ENCODE measurements around the gene GMDS.

The GMDS gene

DNA sequence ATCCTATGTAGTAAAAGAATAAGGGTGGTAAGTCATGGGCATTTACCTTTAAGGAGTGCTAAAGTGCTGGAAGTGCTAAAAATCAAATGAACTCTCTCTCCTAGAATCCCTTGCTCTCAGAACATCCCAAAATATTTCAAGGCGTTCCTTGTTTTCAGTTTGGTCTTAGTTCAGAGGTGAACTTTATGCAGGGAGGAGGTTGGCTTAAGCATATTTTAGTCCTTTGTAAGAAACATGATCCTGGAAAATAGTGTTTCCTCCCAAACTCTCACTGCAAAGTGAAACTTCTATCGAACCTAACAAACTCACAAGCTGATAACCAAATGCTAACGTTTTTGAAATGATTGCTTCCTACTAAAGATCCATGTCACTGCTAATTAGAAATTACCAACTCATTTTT is 404.3 kb downstream of the GMDS start:
- H3K27ac ChIP-seq (ENCODE audit: low read length, poor library complexity, severe bottlenecking): no peak overlapping the region
- H3K18ac ChIP-seq (ENCODE audit: low read depth in 1 of 2, low read length in 2 of 2): no peak overlapping the region
- DNase-seq: no peak
- H3K4me1 ChIP-seq (ENCODE audit: control insufficient read depth, insufficient read depth, low read depth, low read length): peaks cover 5% of the 10 kb centered on the region
- H2BK12ac ChIP-seq (ENCODE audit: low read length in 2 of 2): no peak overlapping the region
- H2BK5ac ChIP-seq (ENCODE audit: low read depth, low read length, poor library complexity, severe bottlenecking): no peak overlapping the region
- H2AK5ac ChIP-seq (ENCODE audit: low read length, severe bottlenecking): no peak overlapping the region
- no peak overlapping the region for H3K23ac ChIP-seq (ENCODE audit: low read length in 2 of 2)
- H2BK15ac ChIP-seq (ENCODE audit: low read depth, poor library complexity, severe bottlenecking): no peak overlapping the region
- H3K4ac ChIP-seq (ENCODE audit: low read depth in 1 of 2, low read length in 2 of 2): no peak overlapping the region
- no peak overlapping the region for H4K8ac ChIP-seq (ENCODE audit: low read length)
- no peak overlapping the region for H3K4me2 ChIP-seq (ENCODE audit: low read length, poor library complexity, severe bottlenecking)
- 84% methylated on average over 2 of the region's 3 CpGs for WGBS
- H2AFZ ChIP-seq (ENCODE audit: low read depth, low read length): no peak overlapping the region
- peaks cover 4% of the 10 kb centered on the region for H3K79me1 ChIP-seq (replicated peaks; ENCODE audit: low read length, poor library complexity, severe bottlenecking)
- H3K14ac ChIP-seq (ENCODE audit: low read length in 2 of 2): no peak overlapping the region
- H3K9me3 ChIP-seq (ENCODE audit: control insufficient read depth, low read length): peaks cover 10% of the 10 kb centered on the region
- H2BK120ac ChIP-seq (ENCODE audit: low read depth, low read length): no peak overlapping the region
- H3K4me3 ChIP-seq (ENCODE audit: insufficient read depth in 1 of 2, low read depth in 1 of 2, low read length in 2 of 2): peak overlapping the region in 1 of 2 experiments; percentile 65
- H3K9ac ChIP-seq (ENCODE audit: low read length): peak overlapping the region; percentile 66
- peaks cover 0 to 3% of the 10 kb centered on the region in 2 experiments for H3K36me3 ChIP-seq (ENCODE audit: control insufficient read depth in 1 of 2, insufficient read depth in 2 of 2, low read depth in 1 of 2, low read length in 2 of 2)
- no peak overlapping the region for H4K91ac ChIP-seq (ENCODE audit: low read length)
- no peaks in the 10 kb centered on the region for H3K27me3 ChIP-seq (ENCODE audit: control insufficient read depth in 1 of 2, insufficient read depth in 1 of 2, low read length in 2 of 2)

DNA sequence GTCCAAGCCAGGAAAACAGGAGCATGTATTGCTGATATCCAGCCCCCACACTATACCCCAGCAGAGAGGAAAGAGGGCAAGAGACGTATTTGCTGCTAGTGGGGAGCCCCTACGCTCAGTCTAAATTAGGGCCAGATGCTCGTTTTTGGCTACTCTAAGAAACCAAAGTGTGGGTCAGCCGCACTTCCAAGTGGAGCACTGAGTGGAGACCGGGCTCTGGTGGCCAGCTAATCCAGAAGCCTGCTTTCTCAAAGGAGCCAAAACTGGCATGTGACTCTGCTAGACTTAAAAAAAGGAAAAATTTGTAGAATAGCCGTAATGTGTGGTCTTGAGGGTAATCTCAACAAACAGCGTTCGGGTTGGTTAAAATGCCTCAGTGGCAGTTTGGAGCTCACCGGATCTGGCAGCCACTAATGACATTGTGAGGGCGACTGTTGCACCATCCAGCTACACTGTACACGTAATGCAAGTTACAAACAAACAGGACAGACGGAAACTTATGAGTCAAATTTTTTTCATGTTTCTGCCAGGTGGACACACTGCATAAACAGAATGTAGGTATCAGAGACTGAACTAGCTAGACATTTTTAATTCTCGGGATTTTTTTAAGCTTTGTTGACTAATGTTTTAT is 404.8 kb downstream of the GMDS start:
- no peak overlapping the region for H4K8ac ChIP-seq (ENCODE audit: low read length)
- peak overlapping the region in 1 of 2 experiments; percentile 65 for H3K4me3 ChIP-seq (ENCODE audit: insufficient read depth in 1 of 2, low read depth in 1 of 2, low read length in 2 of 2)
- H3K14ac ChIP-seq (ENCODE audit: low read length in 2 of 2): no peak overlapping the region
- no peak overlapping the region for H2AK5ac ChIP-seq (ENCODE audit: low read length, severe bottlenecking)
- peaks cover 3% of the 10 kb centered on the region for H3K79me1 ChIP-seq (replicated peaks; ENCODE audit: low read length, poor library complexity, severe bottlenecking)
- WGBS: 91% methylated on average over 13 of the region's 13 CpGs
- no peak overlapping the region for H2BK12ac ChIP-seq (ENCODE audit: low read length in 2 of 2)
- H3K27me3 ChIP-seq (ENCODE audit: control insufficient read depth in 1 of 2, insufficient read depth in 1 of 2, low read length in 2 of 2): no peaks in the 10 kb centered on the region
- peaks cover 0 to 3% of the 10 kb centered on the region in 2 experiments for H3K36me3 ChIP-seq (ENCODE audit: control insufficient read depth in 1 of 2, insufficient read depth in 2 of 2, low read depth in 1 of 2, low read length in 2 of 2)
- H3K9ac ChIP-seq (ENCODE audit: low read length): peak overlapping the region; percentile 66
- H3K18ac ChIP-seq (ENCODE audit: low read depth in 1 of 2, low read length in 2 of 2): no peak overlapping the region
- no peak for DNase-seq
- H2AFZ ChIP-seq (ENCODE audit: low read depth, low read length): no peak overlapping the region
- H3K27ac ChIP-seq (ENCODE audit: low read length, poor library complexity, severe bottlenecking): no peak overlapping the region
- no peak overlapping the region for H2BK120ac ChIP-seq (ENCODE audit: low read depth, low read length)
- no peak overlapping the region for H2BK5ac ChIP-seq (ENCODE audit: low read depth, low read length, poor library complexity, severe bottlenecking)
- no peak overlapping the region for H3K23ac ChIP-seq (ENCODE audit: low read length in 2 of 2)
- no peak overlapping the region for H2BK15ac ChIP-seq (ENCODE audit: low read depth, poor library complexity, severe bottlenecking)
- H3K4me1 ChIP-seq (ENCODE audit: control insufficient read depth, insufficient read depth, low read depth, low read length): peaks cover 5% of the 10 kb centered on the region
- H4K91ac ChIP-seq (ENCODE audit: low read length): no peak overlapping the region
- no peak overlapping the region for H3K4ac ChIP-seq (ENCODE audit: low read depth in 1 of 2, low read length in 2 of 2)
- H3K4me2 ChIP-seq (ENCODE audit: low read length, poor library complexity, severe bottlenecking): no peak overlapping the region
- H3K9me3 ChIP-seq (ENCODE audit: control insufficient read depth, low read length): peaks cover 7% of the 10 kb centered on the region

DNA sequence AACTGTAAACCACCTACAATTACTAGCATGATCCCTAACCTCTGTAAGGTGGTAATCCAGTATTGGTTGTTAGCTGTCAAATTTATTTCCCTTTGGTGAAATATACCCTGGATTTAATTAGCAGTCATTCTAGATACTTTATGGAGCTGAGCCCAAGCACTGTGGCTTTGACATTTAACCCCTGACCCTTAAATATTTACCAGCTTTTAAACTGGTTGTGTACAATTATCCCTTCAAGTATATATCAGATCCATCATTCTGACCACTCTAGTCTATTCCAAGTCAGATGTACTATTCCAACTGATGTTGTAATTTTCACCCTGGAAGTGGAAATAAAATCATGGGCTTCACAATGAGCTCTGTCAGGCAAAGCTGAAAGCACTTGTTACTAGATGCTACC is 406.0 kb downstream of the GMDS start:
- Histone ChIP-seq H3K79me1 (replicated peaks; ENCODE audit: low read length, poor library complexity, severe bottlenecking) (peaks cover 3% of the 10 kb centered on the region), H3K14ac (ENCODE audit: low read length in 2 of 2) (no peak overlapping the region), H3K4me1 (ENCODE audit: control insufficient read depth, insufficient read depth, low read depth, low read length) (peaks cover 5% of the 10 kb centered on the region), H3K4me2 (ENCODE audit: low read length, poor library complexity, severe bottlenecking) (no peak overlapping the region), H3K9ac (ENCODE audit: low read length) (no peak overlapping the region), H4K8ac (ENCODE audit: low read length) (no peak overlapping the region), H2BK12ac (ENCODE audit: low read length in 2 of 2) (no peak overlapping the region), H2BK15ac (ENCODE audit: low read depth, poor library complexity, severe bottlenecking) (no peak overlapping the region), H2AK5ac (ENCODE audit: low read length, severe bottlenecking) (peak overlapping the region; percentile 22), H3K4me3 (ENCODE audit: insufficient read depth in 1 of 2, low read depth in 1 of 2, low read length in 2 of 2) (no peak overlapping the region), H3K23ac (ENCODE audit: low read length in 2 of 2) (no peak overlapping the region), H4K91ac (ENCODE audit: low read length) (no peak overlapping the region), H3K4ac (ENCODE audit: low read depth in 1 of 2, low read length in 2 of 2) (no peak overlapping the region), H2AFZ (ENCODE audit: low read depth, low read length) (no peak overlapping the region), H3K36me3 (ENCODE audit: control insufficient read depth in 1 of 2, insufficient read depth in 2 of 2, low read depth in 1 of 2, low read length in 2 of 2) (peaks cover 0 to 3% of the 10 kb centered on the region in 2 experiments), H3K9me3 (ENCODE audit: control insufficient read depth, low read length) (no peaks in the 10 kb centered on the region), H3K27ac (ENCODE audit: low read length, poor library complexity, severe bottlenecking) (no peak overlapping the region), H2BK120ac (ENCODE audit: low read depth, low read length) (no peak overlapping the region), H3K27me3 (ENCODE audit: control insufficient read depth in 1 of 2, insufficient read depth in 1 of 2, low read length in 2 of 2) (no peaks in the 10 kb centered on the region), H2BK5ac (ENCODE audit: low read depth, low read length, poor library complexity, severe bottlenecking) (no peak overlapping the region), H3K18ac (ENCODE audit: low read depth in 1 of 2, low read length in 2 of 2) (no peak overlapping the region)
- DNase-seq: no peak

DNA sequence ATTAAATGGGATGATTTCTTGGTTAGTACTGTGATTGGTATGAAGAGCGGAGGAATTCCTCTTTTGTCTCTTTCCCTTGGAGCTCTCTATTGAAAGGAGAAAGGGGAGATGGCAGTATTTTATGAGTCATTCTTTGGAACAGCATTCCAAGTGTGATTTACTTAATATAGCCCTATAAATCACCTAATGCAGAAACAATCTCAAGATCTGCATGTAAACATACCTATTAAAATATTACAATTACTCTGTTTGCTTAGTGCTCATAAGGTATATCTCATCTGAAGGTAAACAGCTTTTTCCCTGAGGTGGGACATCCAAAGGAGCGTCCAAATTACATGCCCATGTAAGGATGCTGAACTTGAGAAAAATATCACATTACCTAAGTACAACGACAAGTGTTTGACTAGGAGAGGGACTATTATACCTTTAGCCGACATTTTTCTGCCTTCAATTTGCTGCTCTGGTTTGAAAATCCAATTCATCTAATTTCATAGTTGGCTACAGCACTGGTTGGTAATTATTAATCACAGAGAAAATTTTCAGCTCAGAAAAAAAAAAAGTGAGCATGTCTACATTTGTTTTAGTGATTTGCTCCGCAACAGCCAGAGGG is 406.7 kb downstream of the GMDS start:
- H2BK15ac ChIP-seq (ENCODE audit: low read depth, poor library complexity, severe bottlenecking): no peak overlapping the region
- H2AK5ac ChIP-seq (ENCODE audit: low read length, severe bottlenecking): no peak overlapping the region
- no peak overlapping the region for H3K23ac ChIP-seq (ENCODE audit: low read length in 2 of 2)
- no peak overlapping the region for H4K8ac ChIP-seq (ENCODE audit: low read length)
- peaks cover 3% of the 10 kb centered on the region for H3K79me1 ChIP-seq (replicated peaks; ENCODE audit: low read length, poor library complexity, severe bottlenecking)
- no peak overlapping the region for H3K14ac ChIP-seq (ENCODE audit: low read length in 2 of 2)
- no peak overlapping the region for H4K91ac ChIP-seq (ENCODE audit: low read length)
- peak overlapping the region; percentile 27 for H3K4me2 ChIP-seq (ENCODE audit: low read length, poor library complexity, severe bottlenecking)
- H2BK120ac ChIP-seq (ENCODE audit: low read depth, low read length): no peak overlapping the region
- no peaks in the 10 kb centered on the region for H3K27me3 ChIP-seq (ENCODE audit: control insufficient read depth in 1 of 2, insufficient read depth in 1 of 2, low read length in 2 of 2)
- H3K9ac ChIP-seq (ENCODE audit: low read length): no peak overlapping the region
- H3K4me1 ChIP-seq (ENCODE audit: control insufficient read depth, insufficient read depth, low read depth, low read length): peaks cover 5% of the 10 kb centered on the region
- DNase-seq: no peak
- H3K9me3 ChIP-seq (ENCODE audit: control insufficient read depth, low read length): no peaks in the 10 kb centered on the region
- no peak overlapping the region for H3K4me3 ChIP-seq (ENCODE audit: insufficient read depth in 1 of 2, low read depth in 1 of 2, low read length in 2 of 2)
- peaks cover 0 to 3% of the 10 kb centered on the region in 2 experiments for H3K36me3 ChIP-seq (ENCODE audit: control insufficient read depth in 1 of 2, insufficient read depth in 2 of 2, low read depth in 1 of 2, low read length in 2 of 2)
- no peak overlapping the region for H2BK5ac ChIP-seq (ENCODE audit: low read depth, low read length, poor library complexity, severe bottlenecking)
- no peak overlapping the region for H2AFZ ChIP-seq (ENCODE audit: low read depth, low read length)
- no peak overlapping the region for H3K18ac ChIP-seq (ENCODE audit: low read depth in 1 of 2, low read length in 2 of 2)
- no peak overlapping the region for H3K4ac ChIP-seq (ENCODE audit: low read depth in 1 of 2, low read length in 2 of 2)
- H2BK12ac ChIP-seq (ENCODE audit: low read length in 2 of 2): no peak overlapping the region
- H3K27ac ChIP-seq (ENCODE audit: low read length, poor library complexity, severe bottlenecking): no peak overlapping the region
- WGBS: 93% methylated on average over 4 of the region's 5 CpGs

All from mesenchymal stem cell (in vitro differentiated cells and primary cell).